ES-I3 (cell line): ENCODE measurements around the gene ANKRD11.

ENCODE experiments used
- H3K36me3 ChIP-seq: 2 replicates; pipeline ENCODE4 v1.6.1; 2013; ENCODE audit warnings: mild to moderate bottlenecking, low read length, control low read depth, moderate library complexity; ENCODE audit not compliant: insufficient read depth
- H3K4me1 ChIP-seq: 2 replicates; pipeline ENCODE4 v1.6.1; 2013; ENCODE audit warnings: mild to moderate bottlenecking, control low read depth, low read length; ENCODE audit not compliant: insufficient read depth
- H3K9ac ChIP-seq: 2 replicates; pipeline ENCODE4 v1.6.1; 2013; ENCODE audit warnings: low read depth, mild to moderate bottlenecking, low read length, moderate library complexity
- H3K9me3 ChIP-seq: 2 replicates; pipeline ENCODE4 v1.6.1; 2013; ENCODE audit warnings: mild to moderate bottlenecking, low read length, moderate library complexity; ENCODE audit not compliant: control insufficient read depth, insufficient read depth

ANKRD11 gene

DNA sequence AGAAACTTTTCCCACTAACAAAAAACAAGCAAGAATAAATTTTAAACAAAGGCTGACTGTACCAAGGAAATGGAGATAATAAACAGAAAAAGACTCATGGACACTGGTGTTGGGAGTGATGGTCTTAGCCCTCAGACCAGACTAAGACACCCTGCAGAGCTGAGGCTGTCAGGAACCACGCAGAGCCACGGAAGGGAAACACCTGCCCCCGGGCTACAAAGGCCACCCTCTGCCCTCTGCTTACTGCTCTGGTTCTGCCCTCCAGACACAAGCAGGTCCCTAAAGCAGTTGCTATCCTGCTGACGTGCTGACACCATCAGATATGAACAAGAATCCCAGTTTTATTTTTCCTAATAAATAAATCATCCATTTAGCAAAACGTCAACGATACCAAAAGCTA lies 80.0 kb downstream of the ANKRD11 start:
- Histone ChIP-seq H3K4me1 (peaks cover 53% of the 10 kb centered on the region), H3K9me3 (no peaks in the 10 kb centered on the region), H3K9ac (no peak overlapping the region), H3K36me3 (no peaks in the 10 kb centered on the region)

DNA sequence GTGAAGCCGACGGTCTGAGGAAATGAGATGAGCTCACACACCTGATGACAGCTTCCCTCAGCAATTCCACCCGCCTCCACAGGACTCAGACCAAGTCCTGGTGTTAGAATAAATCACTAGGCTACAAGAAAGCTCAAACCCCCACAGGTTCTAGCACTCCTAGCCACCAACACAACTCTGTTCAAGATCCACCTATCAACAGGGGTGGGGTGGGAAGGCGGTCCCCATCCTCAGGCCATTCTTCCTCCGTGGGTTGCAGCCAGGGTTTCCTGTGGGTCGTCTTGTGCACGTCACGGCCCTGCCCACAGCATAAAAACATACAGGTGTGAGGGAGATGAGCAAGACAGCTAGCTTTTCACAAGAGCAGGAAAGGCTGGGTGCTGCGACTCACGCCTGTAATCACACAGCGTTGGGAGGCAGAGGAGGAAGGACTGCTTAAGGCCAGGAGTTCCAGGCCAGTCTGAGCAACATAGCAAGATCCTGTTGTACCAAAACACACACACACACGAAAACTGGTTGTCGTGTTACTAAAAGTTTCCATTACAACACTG lies 81.1 kb downstream of the ANKRD11 start:
- Histone ChIP-seq H3K4me1 (peaks cover 64% of the 10 kb centered on the region), H3K36me3 (peaks cover 5% of the 10 kb centered on the region; the same call in 1 of the 2 replicates), H3K9me3 (no peaks in the 10 kb centered on the region), H3K9ac (no peak overlapping the region)

DNA sequence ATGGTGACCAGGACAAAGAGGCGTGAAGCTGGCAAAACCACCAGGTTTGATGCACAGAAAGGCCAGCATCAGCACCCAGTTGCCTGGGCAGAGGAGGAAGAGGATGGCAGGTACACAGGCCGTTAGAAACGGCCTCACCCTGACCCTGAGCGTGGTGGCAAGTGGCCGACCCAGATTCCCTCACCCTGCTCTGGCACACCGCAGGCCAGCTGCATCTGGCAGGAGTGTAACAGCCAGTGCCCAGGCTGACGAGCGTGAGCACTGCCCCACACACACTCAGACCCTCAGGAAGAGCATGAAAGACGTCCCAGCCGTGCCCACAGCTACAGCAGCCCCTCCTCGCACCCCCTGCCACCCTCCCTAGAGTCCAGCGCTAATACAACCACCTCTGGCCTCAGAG lies 82.0 kb downstream of the ANKRD11 start:
- Histone ChIP-seq H3K9ac (no peak overlapping the region), H3K36me3 (peaks cover 5% of the 10 kb centered on the region; the same call in 1 of the 2 replicates), H3K9me3 (no peaks in the 10 kb centered on the region), H3K4me1 (peaks cover 70% of the 10 kb centered on the region)

DNA sequence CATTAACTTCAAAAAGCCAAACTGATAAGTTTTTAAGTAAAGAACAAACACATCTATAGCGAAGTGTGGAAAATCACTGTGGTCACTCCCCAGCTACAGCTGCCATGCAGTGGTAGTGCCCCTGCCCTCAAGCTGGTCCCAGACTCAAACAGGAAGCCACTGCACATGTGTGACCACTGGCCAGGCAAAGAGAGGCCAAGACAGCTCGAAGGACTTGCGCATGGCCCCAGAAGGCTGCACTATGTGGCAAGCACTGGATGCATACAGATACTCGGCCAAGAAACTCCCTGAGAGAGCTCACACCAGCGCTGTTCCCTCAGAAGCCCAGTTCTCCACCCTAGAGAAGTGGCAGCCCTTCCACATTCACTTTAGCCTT lies 82.4 kb downstream of the ANKRD11 start:
- Histone ChIP-seq H3K4me1 (peaks cover 74% of the 10 kb centered on the region), H3K9me3 (no peaks in the 10 kb centered on the region), H3K9ac (no peak overlapping the region), H3K36me3 (peaks cover 5% of the 10 kb centered on the region; the same call in 1 of the 2 replicates)

DNA sequence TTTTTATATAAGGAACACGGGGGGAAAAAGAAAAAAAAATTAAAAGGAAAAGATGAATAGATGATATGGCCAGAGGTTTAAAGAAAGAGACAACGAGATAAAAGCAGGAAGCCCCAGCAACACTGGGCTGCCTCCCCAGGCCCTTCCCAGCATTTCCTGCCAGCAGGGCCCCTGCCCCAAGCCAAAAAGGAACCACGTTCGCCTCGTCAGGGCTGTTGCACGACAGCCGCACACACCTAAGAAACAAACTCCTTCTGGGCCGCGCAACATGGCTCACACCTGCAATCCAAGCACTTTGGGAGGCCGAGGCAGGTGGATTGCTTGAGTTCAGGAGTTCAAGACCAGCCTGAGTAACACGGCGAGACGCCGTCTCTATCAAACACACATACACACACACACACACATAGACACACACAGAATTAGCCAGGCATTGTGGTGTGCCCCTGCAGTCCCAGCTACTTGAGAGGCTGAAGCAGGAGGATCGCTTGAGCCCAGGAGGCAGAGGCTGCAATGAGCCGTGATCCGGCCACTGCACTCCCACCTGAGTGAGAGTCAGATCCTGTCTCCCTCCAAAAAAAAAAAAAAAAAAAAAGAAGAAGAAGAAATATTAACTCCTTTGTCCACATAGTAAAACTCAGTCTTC lies 83.0 kb downstream of the ANKRD11 start:
- peaks cover 76% of the 10 kb centered on the region for H3K4me1 ChIP-seq
- no peak overlapping the region for H3K9ac ChIP-seq
- H3K36me3 ChIP-seq: peaks cover 5% of the 10 kb centered on the region; the same call in 1 of the 2 replicates

DNA sequence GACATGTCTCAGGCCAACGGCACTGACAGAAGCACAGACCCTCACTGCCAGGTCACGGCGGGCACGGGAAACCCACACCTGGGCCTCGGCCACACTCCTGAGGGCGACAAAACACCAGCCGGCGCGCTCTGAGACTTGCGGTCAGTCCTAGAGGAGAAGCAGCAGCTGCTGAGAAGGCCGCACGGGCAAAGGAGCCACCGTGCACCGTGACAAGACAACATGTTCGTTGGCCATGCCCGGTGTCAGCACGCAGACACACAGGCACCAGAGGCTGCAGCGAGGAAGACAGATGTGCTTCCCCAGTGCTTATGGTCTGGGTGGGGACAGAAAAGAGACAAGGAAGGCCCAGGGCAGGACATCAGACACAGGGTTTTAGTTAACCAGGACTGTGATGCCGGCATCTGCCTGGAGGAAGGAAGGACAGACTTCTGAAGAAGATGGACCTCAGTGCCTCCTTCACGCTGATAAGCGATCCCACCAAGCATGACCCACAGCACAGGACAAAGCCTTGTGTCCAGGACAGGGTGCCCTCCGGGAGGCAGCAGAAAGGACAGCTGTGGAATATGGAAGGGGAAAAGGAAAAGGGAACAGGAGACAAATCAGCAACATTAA lies 84.0 kb downstream of the ANKRD11 start:
- Histone ChIP-seq H3K9ac (no peak overlapping the region), H3K4me1 (peaks cover 77% of the 10 kb centered on the region), H3K36me3 (peaks cover 5% of the 10 kb centered on the region; the same call in 1 of the 2 replicates)

More for the DNA sequence above, 83.0 kb downstream of the ANKRD11 start:
- no peaks in the 10 kb centered on the region for H3K9me3 ChIP-seq

DNA sequence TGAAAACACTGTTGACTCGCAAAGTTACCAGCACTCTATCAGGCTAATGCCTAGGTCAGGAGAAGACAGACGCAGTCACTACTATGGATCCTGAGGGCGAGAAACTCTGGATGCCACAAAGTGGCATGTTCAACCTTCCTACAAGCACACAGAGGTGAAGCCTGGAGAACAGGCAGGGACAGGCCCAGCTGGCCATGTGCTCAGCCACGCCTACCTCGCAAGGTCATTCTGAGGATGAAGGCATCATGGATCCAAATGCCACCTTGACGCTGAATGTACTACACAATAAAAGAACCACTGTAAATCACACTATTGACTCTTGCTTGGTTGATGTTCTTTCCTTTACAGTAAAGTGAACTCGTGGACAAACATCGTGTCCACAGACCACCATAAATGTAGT lies 85.8 kb downstream of the ANKRD11 start:
- H3K9ac ChIP-seq: no peak overlapping the region
- peaks cover 5% of the 10 kb centered on the region; the same call in 1 of the 2 replicates for H3K36me3 ChIP-seq
- H3K4me1 ChIP-seq: peaks cover 70% of the 10 kb centered on the region
- H3K9me3 ChIP-seq: no peaks in the 10 kb centered on the region

More for the DNA sequence above, 84.0 kb downstream of the ANKRD11 start:
- H3K9me3 ChIP-seq: no peaks in the 10 kb centered on the region

- H3K9ac ChIP-seq: no peak overlapping the region
- peaks cover 56% of the 10 kb centered on the region for H3K4me1 ChIP-seq
- H3K36me3 ChIP-seq: peaks cover 8% of the 10 kb centered on the region; the same call in 1 of the 2 replicates
- no peaks in the 10 kb centered on the region for H3K9me3 ChIP-seq
Measured at GRCh38 chr16:89402962-89403361, 87.4 kb downstream of the ANKRD11 start.

DNA sequence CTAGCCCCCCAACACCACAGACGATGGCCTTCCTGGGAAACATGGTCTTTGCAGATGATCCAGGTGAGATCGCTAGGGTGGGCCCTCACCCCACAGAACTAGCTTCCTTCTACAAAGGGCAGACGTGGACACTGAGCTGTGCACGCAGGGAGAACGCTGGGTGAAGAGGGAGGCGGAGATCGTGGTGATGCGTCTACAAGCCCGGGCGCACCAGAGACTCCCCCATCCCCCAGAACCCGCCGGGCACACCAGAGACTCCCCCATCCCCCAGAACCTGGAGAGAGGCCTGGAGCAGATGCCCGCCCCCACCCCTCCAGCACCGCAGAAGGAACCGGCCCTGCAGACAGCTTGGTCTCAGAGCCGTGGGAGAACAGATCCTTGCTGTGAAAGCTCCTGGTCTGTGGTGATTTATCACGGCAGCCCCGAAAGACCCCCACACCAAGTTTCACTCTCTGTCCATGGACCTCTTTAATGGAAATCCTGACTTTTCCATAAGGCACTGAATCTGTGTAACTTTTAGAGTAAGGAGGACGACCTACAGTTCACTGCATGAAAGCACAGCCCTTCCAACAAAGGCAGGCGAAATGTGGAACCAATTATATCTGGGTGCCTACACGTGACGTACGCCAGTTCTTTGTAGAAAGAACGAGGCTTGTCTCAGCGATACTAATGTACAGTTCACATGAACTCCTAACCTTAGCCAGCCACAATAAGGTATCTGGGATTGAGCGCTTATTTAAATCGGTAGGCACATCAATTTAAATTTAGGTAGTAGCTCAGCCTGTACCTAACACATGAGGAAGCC lies 88.5 kb downstream of the ANKRD11 start:
- H3K36me3 ChIP-seq: peaks cover 8% of the 10 kb centered on the region; the same call in 1 of the 2 replicates
- H3K9ac ChIP-seq: no peak overlapping the region
- H3K9me3 ChIP-seq: no peaks in the 10 kb centered on the region
- peaks cover 45% of the 10 kb centered on the region for H3K4me1 ChIP-seq

DNA sequence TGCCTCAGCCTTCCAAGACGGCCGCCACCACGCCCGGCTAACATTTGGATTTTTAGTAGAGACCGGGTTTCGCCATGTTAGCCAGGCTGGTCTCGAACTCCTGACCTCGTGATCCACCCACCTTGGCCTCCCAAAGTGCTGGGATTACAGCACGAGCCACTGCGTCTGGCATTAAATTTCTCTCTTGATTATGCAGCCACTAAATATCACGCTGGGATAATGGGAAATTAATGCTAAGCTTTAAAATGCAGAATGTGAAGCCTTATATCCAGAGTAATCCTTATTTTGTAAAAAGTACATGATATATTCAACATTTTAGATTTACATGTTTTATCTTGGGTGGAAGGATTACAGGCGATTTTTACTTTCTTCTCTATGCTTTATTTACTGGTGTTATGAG lies 89.2 kb downstream of the ANKRD11 start:
- no peaks in the 10 kb centered on the region for H3K9me3 ChIP-seq
- peaks cover 8% of the 10 kb centered on the region; the same call in 1 of the 2 replicates for H3K36me3 ChIP-seq
- no peak overlapping the region for H3K9ac ChIP-seq
- H3K4me1 ChIP-seq: peaks cover 38% of the 10 kb centered on the region

GRCh38 chr16:89400740-89401139 lies 89.6 kb downstream of the ANKRD11 start:
- peaks cover 8% of the 10 kb centered on the region; the same call in 1 of the 2 replicates for H3K36me3 ChIP-seq
- H3K9me3 ChIP-seq: no peaks in the 10 kb centered on the region
- H3K9ac ChIP-seq: no peak overlapping the region
- H3K4me1 ChIP-seq: peaks cover 34% of the 10 kb centered on the region

GRCh38 chr16:89398924-89399323 lies 91.4 kb downstream of the ANKRD11 start:
- H3K9ac ChIP-seq: no peak overlapping the region
- H3K4me1 ChIP-seq: peaks cover 32% of the 10 kb centered on the region
- H3K9me3 ChIP-seq: no peaks in the 10 kb centered on the region
- 0 out of 2 replicates have a peak, but pooled peaks cover 3% of the 10 kb centered on the region for H3K36me3 ChIP-seq

GRCh38 chr16:89397331-89397861 lies 93.0 kb downstream of the ANKRD11 start:
- Histone ChIP-seq H3K36me3 (0 out of 2 replicates have a peak, but pooled peaks cover 3% of the 10 kb centered on the region), H3K9me3 (no peaks in the 10 kb centered on the region), H3K4me1 (peaks cover 33% of the 10 kb centered on the region), H3K9ac (no peak overlapping the region)

- Histone ChIP-seq H3K4me1 (peaks cover 39% of the 10 kb centered on the region), H3K9ac (no peak overlapping the region), H3K9me3 (no peaks in the 10 kb centered on the region), H3K36me3 (0 out of 2 replicates have a peak, but pooled peaks cover 3% of the 10 kb centered on the region)
Measured at GRCh38 chr16:89396156-89396555, 94.2 kb downstream of the ANKRD11 start.
